NCI-H2171 treated with DMSO at 0.1 percent for 48 hours (cell line): ENCODE measurements around the gene RGS8.
A peak's percentile ranks its signal among the peaks of the same experiment; 100 is the strongest.
"Not testable (repeated sequence)": the region's sequence is repeated elsewhere in the genome, so short reads cannot be mapped to it uniquely, and the experiment has no call there.

Source experiments
- DNase-seq: peaks from one replicate; lab custom pipeline; 2025; lab: John Stamatoyannopoulos, UW

RGS8 gene

DNA sequence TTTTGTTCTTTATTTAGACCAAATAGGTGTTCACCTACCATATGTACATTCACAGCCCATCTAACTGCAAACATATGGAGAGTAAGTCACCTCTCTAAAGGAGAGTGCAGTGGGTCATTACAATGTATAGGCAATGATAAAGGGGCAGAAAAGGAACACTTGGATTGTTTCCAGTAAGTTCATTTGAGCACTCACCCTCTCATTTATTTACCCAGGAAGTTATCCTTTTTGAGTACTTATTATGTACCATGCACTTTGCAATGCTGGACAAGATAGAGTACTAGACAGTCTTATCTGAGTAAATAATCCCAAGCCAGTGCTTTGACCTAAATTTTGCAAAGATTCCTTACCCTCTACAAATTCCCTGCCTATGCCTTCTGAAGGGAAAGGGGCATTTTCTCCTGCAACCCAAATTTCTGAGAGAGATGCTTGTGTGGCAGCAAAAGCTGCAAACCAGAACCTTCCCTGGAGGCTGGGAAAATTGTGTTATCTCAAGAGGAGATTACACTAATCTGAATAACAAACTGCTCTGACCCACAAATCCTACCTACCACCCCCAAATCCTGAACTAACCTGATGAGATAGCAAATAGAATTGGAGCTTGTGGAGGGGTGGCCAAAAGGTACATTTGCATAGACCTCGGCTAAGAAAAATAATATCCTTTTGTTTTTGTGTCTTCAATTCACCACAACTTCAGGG lies 18.6 kb upstream of the RGS8 start:
- no peak for DNase-seq

DNA sequence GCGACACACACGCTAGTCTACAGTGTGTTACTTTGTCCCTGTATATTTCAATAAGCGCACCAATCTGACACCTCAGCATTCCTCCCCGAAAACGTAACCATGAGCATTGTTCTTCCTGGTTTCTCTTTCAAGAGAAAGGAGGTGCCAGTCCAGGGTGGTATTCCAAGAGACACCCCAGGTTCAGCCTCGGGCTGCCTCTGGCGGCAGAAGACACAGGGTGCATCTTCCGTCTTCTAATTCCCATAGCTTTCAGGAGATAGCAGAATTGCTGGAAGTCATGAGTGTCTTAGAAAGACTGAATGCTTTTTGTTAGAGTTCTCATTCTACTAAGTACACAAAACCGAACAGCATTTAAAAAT lies 15.9 kb upstream of the RGS8 start:
- no peak for DNase-seq

DNA sequence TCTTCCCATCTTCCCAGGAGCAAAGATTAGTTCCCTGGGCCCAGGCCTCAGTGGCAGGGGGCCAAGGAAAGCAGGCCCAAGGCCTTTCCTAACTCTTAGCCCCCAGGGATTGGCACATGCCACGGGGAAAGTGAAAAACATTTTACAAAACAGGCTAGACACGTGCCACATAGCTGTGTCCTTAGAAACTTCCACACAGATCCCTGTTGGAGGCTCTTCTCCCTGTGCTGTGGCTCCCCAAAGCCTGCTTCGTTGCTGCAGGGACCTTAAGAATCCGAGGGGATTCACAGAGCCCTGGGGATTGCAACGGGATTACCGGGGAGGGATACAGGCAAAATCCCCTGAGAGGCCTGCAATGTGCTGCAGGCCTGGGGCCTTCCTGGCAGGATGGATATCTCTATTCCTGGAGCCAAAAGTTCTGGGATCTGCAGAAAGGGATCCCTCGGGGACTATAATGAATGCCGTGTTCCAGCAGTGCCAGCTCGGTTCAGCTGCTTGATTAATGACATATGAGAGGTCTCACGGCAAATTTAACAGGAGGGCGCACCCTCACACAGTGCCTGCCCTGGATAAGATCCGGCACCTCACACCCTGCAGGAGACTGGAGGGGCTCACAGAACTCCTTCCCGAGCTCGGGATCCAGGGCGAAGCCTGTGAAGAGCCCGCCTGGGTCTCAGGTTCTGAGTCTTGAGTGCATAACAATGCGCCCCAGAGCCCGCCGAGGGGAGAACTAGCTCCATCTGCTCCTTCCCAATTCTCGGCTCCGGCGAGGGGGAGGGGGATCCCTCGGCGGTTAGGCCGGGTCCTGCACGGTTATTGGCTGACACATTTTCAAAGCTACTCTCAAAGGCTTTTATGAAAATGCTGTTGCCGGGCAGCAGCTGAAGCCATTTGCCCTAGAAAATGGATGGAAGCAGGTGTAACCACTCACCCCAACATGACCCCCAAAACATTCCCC lies 15.3 kb upstream of the RGS8 start:
- DNase-seq: peak; percentile 99

DNA sequence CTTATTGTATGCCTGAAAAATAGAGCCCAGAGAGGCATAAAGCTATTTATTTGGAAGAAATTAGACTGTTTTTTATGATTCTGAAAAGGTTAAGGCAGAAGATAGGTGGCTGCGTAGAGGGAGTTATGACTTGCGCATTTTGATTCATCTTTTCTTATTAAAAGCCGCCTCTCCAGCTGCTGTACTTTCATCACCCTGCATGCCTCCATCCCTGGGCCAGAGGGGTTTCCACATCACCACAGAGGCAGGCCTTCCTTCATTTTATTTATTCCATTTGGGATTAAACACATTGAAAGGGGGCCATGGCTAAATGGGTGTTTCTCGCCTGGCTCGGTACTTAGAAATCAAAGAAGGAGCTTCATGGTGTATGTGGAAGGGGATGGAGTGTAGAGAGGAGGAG lies 14.6 kb upstream of the RGS8 start:
- no peak for DNase-seq

DNA sequence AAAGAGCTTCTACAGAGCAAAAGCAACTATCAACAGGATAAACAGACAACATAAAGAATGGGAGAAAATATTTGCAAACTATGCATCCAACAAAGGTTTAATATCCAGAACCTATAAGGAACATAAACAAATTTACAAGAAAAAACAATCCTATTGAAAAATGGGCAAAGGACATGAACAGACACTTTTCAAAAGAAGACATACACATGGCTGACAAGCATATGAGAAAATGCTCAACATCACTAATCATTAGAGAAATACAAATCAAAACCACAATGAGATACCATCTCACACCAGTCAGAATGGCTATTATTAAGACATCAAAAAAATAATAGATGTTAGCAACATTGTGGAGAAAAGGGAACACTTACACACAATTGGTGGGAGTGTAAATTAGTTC lies 8.8 kb upstream of the RGS8 start:
- not testable (repeated sequence) for DNase-seq

DNA sequence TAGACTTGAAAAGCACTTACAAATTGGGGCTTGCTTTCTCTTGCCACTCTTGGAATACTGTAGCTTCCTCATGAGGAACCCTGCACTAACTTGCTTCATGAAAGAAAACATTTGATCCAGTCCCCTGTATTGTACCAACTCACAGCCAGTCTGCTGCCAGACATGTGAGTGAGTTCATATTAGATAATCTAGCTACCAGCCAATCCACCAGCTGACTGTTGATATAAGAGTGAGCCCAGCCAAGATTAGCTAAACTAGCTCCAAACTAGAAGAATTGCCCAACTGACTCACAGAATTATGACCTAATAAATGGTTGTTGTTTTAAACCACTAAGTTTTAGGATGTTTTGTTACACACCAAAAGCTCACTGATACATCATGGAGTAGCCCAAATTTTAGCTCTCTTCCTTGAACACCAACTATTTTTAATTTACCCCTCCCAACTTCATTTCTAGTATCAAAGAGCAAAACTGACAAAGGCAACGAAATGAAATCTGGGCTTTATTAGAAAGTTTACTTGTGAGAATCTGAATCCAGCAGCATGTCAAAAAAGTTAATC lies 6.6 kb upstream of the RGS8 start:
- DNase-seq: no peak

DNA sequence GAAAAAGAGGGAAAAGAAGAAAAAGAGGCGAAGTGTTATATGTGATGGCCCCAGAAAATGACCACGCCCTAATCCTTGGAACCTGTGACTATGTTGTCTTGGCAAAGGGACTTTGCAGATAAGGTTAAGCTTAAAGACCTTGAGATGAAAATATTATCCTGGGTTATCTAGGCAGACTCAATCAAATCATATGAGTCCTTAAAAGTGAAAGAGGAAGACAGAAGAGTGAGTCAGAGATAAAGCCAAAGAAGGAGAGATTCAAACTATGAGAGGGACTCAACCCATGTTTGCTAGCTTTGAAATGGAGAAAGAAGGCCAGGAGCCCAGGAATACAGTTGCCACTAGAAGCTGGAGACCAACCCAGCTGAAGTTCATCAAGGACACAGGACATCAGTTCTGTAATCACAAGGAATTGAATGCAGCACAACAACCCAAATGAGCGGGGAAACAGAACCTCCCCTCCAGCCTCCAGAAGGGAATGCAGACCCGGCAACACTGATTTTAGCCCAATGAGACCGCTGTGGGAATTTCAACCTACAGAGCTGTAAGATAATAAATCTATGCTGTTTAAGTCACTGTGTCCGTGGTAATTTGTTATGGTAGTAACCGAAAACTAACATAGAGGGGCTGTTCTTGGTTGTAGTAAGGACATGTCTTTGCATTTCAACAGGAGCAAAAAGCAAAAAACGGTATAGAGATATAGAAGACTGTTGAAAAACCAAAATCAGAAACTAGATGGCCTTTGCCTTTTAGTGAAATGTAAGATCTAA lies 4.2 kb upstream of the RGS8 start:
- no peak for DNase-seq

DNA sequence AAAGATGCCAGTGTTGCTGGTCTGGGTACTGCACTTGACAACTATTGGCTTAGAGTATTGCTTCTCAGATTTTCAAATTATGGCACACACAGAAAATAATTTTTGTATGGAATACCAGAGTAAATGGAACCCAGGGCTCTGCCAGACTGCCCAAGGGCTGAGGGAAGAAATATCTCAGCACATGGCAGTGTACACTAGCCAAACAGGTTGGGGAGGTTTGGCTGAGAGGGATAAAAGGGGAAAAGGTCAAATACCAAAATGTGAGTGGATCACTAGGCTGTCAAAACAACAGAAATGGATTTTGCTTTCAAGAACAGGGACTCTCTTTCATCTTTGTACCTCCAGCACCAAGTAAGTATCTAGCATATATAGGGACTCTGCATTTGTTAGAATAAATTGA lies 3.0 kb upstream of the RGS8 start:
- no peak for DNase-seq

DNA sequence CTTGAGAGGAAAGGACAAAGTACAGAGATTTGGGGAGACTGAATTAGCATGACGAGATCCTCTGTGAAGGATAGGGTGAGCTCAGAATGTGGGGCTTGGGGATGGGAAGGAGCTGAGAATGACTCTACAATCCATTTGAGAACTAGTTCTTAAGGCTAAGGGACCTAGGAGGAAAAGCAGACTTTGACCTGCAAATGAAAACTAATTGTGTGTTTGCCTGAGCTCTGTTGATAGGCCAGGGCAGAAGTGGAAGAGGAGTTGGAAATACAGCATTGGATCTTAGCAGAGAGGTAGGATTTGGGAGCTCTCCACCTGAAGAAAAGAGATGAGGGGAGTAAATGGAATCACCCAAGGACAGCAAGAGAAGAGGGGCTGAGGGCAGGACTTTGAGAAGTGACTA lies 2.1 kb upstream of the RGS8 start:
- DNase-seq: no peak

DNA sequence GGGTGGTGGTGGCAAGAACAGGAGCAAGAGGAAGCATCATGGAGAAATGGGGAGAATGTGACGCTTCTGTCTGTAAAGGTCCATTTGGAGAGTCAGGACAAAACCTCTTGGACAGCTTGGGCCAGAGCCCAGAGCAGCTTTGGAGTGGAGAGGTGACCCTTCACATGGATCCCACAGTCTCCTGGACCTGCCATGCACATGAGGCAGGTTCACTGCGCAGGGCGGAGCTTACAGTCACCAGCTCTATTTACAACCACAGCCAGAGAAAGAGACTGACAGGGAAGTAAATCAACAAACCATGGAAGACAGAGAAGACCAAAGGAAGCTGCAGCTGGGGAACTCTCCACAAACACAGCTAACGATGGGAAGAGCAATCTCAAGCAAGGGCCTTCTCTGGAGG lies 828 bp upstream of the RGS8 start:
- DNase-seq: no peak

DNA sequence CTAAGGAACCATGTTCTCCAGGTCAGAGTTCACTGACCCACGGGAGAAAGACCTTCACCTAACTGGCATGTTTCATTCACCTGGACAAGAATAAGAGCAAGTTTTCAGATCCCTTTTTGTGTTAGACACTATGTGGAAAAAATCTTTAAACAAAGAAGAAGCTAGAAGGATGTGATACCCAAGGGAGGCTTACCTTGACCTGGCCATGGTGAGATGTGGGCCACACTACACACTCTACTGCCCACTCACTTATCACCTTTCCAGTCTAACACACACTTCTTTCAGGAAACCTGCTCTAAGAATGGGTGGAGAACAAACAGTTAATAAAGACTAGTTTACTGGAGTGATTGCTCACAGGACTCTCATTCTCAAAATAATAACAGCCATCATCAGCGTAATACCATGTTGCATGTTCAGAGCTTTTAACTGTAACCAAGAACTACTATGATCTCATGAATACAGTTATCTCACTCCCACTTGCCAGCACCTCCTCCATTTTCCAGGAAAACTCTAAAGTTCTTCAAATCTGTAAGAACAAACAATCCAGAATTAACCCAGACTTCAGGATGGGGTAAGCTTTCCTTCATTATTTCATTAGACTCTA lies 1.4 kb downstream of the RGS8 start:
- DNase-seq: no peak

DNA sequence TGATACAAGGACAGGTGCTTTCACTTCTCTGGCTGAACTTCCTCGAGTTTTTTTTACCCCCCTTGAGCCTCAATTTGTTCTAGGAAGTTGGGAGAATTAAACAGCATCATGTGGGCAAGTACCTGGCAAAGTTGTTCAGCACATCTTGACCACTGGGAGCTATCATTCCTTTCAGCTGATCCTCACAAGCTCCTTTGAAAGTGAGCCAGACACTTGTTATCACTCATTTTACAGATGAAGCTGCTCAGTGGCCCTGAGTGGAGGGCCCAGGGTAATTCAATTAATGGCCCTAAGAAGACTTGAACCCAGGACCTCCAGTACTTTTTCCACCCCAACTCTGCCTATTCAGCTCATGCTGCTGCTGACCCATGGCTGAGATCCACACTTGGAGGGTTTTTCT lies 2.0 kb downstream of the RGS8 start:
- DNase-seq: no peak

DNA sequence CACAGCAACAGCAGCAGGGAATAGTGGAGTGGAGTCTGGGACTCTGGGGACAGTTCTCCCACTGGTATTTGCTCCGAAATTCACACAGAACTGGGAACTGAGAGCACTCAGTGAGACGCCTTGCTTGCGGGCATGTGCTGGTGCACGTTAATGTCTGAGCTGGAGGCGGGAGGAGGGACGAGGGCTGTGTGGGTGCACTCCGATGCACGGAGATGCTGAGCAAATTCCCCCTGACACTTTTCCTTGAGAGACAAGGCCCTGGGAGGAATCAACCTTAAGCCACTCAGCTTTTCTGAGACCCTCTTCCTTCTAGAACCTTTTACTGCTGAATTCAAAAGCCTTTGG lies 2.8 kb downstream of the RGS8 start:
- DNase-seq: no peak

DNA sequence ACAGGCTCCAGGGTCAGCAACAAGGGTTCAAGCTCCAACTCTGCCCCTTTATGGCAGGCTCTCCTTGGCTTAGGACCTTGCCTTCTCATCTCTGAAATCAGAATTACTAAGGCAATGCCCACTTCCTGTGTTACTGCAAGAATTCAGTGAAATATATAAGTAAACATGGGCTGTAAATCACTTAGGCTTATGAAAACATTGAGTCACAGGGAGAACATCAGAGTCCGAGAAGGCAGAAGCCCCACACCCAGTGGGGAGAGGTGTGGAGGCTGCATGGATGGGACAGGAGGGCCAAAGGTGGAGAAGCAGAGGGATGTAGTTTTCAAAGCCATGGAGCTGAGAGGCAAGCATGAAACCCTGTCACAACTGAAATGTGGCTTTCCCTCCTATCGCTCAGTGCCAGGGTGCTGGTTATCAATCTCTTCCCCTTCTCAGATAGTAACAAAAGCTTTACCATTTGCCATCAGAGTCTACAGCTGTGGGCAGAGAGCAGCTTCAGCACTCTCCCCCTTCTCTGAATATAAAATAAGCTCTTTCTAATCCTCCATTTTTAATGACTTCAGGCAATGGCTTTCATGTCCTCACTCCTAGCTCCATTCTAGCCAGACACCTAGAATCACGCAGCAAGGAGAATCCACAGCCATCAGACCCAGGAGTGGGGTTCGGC lies 3.4 kb downstream of the RGS8 start:
- DNase-seq: no peak

DNA sequence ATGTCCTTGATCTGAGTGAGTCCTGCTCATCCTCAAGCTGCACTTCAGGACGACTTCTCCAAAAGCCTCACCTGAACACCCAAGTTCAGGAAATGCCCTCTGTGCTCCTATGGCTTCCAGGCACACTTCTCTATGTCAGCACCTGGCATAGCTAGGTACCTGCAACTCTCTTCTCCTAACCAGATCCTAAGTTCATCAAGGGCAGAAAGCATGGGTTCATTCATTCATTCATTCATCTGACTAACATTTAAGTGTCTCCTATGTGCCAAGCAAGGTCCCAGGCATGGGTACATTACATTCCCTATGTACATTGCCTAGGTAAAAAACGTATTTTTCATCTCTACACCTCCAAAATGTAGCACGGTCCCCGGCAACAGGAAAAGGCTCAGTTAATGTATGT lies 4.0 kb downstream of the RGS8 start:
- DNase-seq: no peak

DNA sequence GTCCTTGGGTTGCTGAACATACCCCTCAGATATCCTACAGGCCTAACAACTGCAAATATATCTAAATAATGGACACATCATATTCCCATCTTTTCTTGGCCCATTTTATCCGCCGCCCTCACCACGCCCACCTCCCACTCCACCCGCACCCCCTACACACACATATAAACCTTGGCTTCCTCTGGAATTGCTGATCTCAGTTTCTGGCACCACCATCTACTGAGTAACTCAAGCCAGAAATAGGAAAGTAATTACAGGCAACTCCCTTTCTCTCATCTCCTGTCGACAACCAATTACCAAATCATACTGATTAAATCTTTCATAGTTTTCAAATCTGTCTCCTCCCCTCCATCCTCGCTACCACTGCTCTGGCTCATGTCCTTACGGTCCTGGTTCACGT lies 4.7 kb downstream of the RGS8 start:
- no peak for DNase-seq

DNA sequence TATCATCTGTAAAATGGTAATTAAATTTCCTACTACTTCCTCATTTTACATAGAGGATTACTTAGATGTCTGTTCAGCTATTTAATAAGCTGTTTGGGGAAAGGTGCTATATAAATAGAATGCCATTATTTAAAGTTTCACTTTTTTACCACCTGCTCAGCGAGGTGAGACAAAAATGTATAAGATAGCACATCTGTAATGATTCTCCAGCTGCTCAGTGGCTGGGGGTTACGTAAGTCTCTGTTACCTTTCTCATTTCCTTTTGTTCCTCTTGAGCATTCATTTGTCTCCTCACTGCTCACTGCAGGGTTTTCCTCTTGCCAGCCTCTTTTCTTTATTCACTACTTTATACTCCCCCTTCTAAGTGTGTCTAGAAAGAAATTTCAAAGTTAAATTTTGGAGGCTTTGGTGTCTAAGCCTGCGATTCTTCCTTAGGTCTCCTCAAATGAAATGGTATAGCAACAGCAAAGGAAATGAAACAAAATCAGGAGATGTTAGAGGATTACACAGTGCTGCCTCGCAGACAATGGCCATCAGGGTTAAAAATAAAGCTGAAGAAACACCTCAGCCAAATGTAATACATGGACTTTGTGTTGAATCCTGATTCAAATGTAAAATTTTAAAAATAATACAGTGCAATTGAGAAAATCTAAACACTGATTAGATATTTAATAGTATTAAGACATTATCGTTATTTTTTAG lies 6.8 kb downstream of the RGS8 start:
- no peak for DNase-seq

DNA sequence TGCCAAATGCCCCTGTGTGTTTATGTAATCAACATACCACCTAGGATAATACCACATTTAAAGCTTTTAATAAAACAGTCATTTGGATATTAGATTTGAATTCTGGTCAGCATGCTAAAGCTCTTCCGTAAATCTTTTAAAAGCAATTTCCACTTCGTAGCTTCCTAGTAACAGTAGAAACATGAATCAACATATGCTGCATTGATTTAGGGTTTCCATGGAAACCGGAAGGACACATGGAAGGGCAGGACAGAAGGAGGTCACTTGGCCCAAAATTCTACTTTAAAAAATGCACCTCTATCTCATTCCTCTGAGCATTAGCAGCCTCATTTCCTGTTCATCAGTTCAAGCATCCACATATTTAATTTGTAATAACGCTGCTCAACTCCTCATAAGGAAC lies 8.1 kb downstream of the RGS8 start:
- DNase-seq: no peak

DNA sequence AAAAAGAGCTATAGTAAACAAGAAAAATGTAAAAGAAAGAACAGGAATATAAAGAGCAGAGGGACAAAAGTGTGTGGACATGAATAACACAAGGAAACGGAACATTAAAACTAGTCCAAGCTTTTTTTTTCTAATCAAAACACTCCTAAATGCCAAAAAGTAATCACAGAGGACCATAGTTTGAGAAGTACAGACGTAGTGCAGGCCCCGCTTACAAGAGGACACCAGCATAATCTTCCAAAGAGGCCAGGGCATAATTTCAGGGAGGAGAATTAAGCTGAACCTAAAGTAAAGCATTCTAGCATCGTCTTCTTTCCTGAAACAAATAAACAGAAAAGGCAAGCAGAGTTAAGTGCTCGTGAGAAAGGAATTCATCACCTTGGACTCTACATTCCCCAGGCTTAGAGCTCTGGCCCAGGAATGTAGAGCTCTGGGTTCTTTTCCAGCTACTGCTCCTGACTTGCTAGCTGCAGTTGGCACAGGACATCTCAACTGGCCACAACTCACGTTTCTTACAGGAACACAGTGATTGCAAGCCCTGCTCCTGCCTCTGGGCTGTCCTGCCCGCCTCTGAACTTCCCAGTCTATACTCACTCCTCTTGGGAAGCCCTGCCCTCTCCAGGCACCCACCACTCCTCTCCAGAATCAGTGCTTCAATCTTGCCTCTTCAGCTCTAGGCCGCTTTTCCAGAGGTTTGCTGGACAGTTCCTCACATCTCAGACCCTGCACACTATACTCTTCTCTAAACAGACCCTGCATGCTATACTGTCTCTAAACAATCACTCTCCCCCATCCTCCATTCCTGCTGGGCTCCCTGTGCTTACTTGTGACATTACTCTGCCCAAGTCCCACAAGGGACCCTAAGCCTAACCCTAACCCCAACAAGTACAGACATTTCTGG lies 9.8 kb downstream of the RGS8 start:
- DNase-seq: no peak

DNA sequence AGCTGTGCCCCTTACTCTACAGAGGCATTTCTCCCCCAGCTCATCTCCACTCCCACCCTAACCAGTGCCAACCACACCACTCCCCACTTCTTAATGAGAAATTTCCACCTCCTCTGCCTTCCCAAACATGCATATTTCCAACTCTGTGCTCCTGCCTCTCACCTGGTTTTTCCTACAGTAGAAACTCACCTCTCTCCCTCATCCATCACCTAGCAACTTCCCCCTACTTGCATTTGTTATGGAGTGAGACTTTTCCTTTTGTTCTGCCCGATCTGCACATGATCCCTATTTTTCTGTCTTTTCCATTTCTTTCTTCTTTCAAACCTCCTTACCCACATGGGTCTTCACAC lies 11.9 kb downstream of the RGS8 start:
- no peak for DNase-seq
